Lung (tissue), 12 donors: ENCODE results near the gene RPS6KA2. TPM values are rescaled to one million over a fixed set of nuclear protein-coding genes. Genes with fewer than 3 reads are reported as not detected.
A peak's percentile ranks its signal among the peaks of the same experiment; 100 is the strongest.

Experiments
- ATAC-seq: fragments of 200-7000 bp; cut with Tn5 transposase; one replicate; pipeline ENCODE4 v1.9.1; 2020; ENCODE audit warnings: moderate number of reproducible peaks; ENCODE audit not compliant: insufficient read depth, low FRiP score
- DNase-seq, 3 donors: peaks; one replicate each; pipeline ENCODE4 v3.0.0-alpha.2; 2013 to 2017
- H3K27ac ChIP-seq, 2 donors: one replicate each; pipeline ENCODE4 v1.5.1; 2013; ENCODE audit warnings: mild to moderate bottlenecking in 2 of 2, moderate library complexity in 2 of 2, control low read depth in 1 of 2, inconsistent platforms in 1 of 2, low read depth in 1 of 2, low read length in 1 of 2
- H3K27me3 ChIP-seq, 3 donors: one replicate each; pipeline ENCODE4 v1.5.1; 2013; ENCODE audit warnings: low read length in 2 of 3; ENCODE audit not compliant: control insufficient read depth in 3 of 3, insufficient read depth in 3 of 3
- H3K36me3 ChIP-seq, 4 donors: one replicate each; pipeline ENCODE4 v1.5.1; 2013; ENCODE audit warnings: low read length in 4 of 4, mild to moderate bottlenecking in 1 of 4, moderate library complexity in 1 of 4; ENCODE audit not compliant: control insufficient read depth in 4 of 4, insufficient read depth in 4 of 4
- H3K4me1 ChIP-seq, 5 donors: one replicate each; pipeline ENCODE4 v1.5.1; 2013; ENCODE audit warnings: low read length in 5 of 5, mild to moderate bottlenecking in 2 of 5, moderate library complexity in 1 of 5; ENCODE audit not compliant: control insufficient read depth in 5 of 5, insufficient read depth in 5 of 5
- H3K4me3 ChIP-seq: one replicate; pipeline ENCODE4 v1.5.1; 2013; ENCODE audit warnings: mild to moderate bottlenecking, control low read depth, moderate library complexity
- H3K9ac ChIP-seq, 2 donors: one replicate each; pipeline ENCODE4 v1.5.1; 2013; ENCODE audit warnings: low read length in 2 of 2, control low read depth in 1 of 2; ENCODE audit not compliant: insufficient read depth in 1 of 2
- H3K9me3 ChIP-seq, 4 donors: one replicate each; pipeline ENCODE4 v1.5.1; 2013; ENCODE audit warnings: low read length in 3 of 4, mild to moderate bottlenecking in 1 of 4, moderate library complexity in 1 of 4; ENCODE audit not compliant: control insufficient read depth in 4 of 4, insufficient read depth in 3 of 4
- WGBS, 2 donors: extraction: QIAGEN DNeasy Blood & Tissue Kit; methylation state at CpG; one replicate each; pipeline ENCODE4 v1.1.7; 2013; 5-methylcytosine and 5-hydroxymethylcytosine counted together
- polyA plus RNA-seq, 2 donors: library from polyadenylated mRNA; stranded (reverse); fragments of 200-250 nt; gene quantifications; one replicate each; pipeline ENCODE4 v1.2.1, GENCODE V29; 2013
- total RNA-seq, 2 donors: library from RNA; depleted of rRNA in 1 of 2; stranded (reverse); fragments of >200 nt in 1 of 2; gene quantifications; one replicate each; pipeline ENCODE4 v1.2.1, GENCODE V29; 2014 to 2021
- TF ChIP-seq, protein P1 (sequence below): IDR thresholded peaks from 2 replicates; pipeline ENCODE4 v1.5.1; 2012; ENCODE audit warnings: mild to moderate bottlenecking; ENCODE audit errors: control extremely low read depth, extremely low read depth
- donor health status: control.
- donor health status: control.
- donor health status: Bipolar disorder and iron deficiency.
- donor health status: healthy.
- donor health status: DM: yes; HTN: yes; CAD: no.

Gene RPS6KA2
- total and polyA plus RNA-seq, 4 donors, result 61.9 to 185 (median 105) TPM

GRCh38 chr6:166654573-166654972, 27.5 kb upstream of the RPS6KA2 start:
- peaks cover 0 to 7% (median 0%) of the 10 kb centered on the region in 5 donors for H3K4me1 ChIP-seq
- no peak overlapping the region for H3K27ac ChIP-seq
- no peak overlapping the region for H3K4me3 ChIP-seq
- no peaks in the 10 kb centered on the region for H3K36me3 ChIP-seq
- WGBS, 2 donors, result 80 to 85% methylated on average over 7 of the region's 7 CpGs
- DNase-seq, result no peak
- peaks cover 0 to 3% (median 0%) of the 10 kb centered on the region in 4 donors for H3K9me3 ChIP-seq
- no peak overlapping the region for H3K9ac ChIP-seq
- H3K27me3 ChIP-seq, result peaks cover 0 to 30% (median 17%) of the 10 kb centered on the region in 3 donors
- TF ChIP-seq, protein P1, sequence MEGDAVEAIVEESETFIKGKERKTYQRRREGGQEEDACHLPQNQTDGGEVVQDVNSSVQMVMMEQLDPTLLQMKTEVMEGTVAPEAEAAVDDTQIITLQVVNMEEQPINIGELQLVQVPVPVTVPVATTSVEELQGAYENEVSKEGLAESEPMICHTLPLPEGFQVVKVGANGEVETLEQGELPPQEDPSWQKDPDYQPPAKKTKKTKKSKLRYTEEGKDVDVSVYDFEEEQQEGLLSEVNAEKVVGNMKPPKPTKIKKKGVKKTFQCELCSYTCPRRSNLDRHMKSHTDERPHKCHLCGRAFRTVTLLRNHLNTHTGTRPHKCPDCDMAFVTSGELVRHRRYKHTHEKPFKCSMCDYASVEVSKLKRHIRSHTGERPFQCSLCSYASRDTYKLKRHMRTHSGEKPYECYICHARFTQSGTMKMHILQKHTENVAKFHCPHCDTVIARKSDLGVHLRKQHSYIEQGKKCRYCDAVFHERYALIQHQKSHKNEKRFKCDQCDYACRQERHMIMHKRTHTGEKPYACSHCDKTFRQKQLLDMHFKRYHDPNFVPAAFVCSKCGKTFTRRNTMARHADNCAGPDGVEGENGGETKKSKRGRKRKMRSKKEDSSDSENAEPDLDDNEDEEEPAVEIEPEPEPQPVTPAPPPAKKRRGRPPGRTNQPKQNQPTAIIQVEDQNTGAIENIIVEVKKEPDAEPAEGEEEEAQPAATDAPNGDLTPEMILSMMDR, result no peak
- no peak for ATAC-seq

- H3K36me3 ChIP-seq, result no peaks in the 10 kb centered on the region
- DNase-seq, result no peak
- H3K9me3 ChIP-seq, result peaks cover 0 to 3% (median 0%) of the 10 kb centered on the region in 4 donors
- H3K9ac ChIP-seq, result no peak overlapping the region
- H3K4me3 ChIP-seq, result no peak overlapping the region
- H3K27ac ChIP-seq, result no peak overlapping the region
- H3K4me1 ChIP-seq, result peaks cover 0 to 7% (median 0%) of the 10 kb centered on the region in 5 donors
- WGBS, 2 donors, result 93 to 94% methylated on average over 4 of the region's 4 CpGs
- H3K27me3 ChIP-seq, result peaks cover 0 to 30% (median 17%) of the 10 kb centered on the region in 3 donors
- no peak for ATAC-seq
- TF ChIP-seq, protein P1, result no peak
These were observed 26.5 kb upstream of the RPS6KA2 start for GRCh38 chr6:166653639-166653941.

GRCh38 chr6:166650824-166651807, 24.1 kb upstream of the RPS6KA2 start:
- H3K27ac ChIP-seq, result no peak overlapping the region
- H3K4me1 ChIP-seq, result no peaks in the 10 kb centered on the region
- peaks cover 0 to 23% (median 10%) of the 10 kb centered on the region in 3 donors for H3K27me3 ChIP-seq
- H3K9me3 ChIP-seq, result peaks cover 0 to 4% (median 1%) of the 10 kb centered on the region in 4 donors
- ATAC-seq (no peak), DNase-seq (peak in 1 of 3 donors; percentile 40)
- WGBS, 2 donors, result 69 to 79% methylated on average over 12 of the region's 12 CpGs
- H3K4me3 ChIP-seq, result no peak overlapping the region
- H3K9ac ChIP-seq, result no peak overlapping the region
- TF ChIP-seq, protein P1, result no peak
- no peaks in the 10 kb centered on the region for H3K36me3 ChIP-seq
